Measurements from ENCODE around the gene GTPBP2.
A peak's percentile ranks its signal among the peaks of the same experiment; 100 is the strongest.

GTPBP2 gene, protein sequence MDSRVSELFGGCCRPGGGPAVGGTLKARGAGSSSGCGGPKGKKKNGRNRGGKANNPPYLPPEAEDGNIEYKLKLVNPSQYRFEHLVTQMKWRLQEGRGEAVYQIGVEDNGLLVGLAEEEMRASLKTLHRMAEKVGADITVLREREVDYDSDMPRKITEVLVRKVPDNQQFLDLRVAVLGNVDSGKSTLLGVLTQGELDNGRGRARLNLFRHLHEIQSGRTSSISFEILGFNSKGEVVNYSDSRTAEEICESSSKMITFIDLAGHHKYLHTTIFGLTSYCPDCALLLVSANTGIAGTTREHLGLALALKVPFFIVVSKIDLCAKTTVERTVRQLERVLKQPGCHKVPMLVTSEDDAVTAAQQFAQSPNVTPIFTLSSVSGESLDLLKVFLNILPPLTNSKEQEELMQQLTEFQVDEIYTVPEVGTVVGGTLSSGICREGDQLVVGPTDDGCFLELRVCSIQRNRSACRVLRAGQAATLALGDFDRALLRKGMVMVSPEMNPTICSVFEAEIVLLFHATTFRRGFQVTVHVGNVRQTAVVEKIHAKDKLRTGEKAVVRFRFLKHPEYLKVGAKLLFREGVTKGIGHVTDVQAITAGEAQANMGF

DNA sequence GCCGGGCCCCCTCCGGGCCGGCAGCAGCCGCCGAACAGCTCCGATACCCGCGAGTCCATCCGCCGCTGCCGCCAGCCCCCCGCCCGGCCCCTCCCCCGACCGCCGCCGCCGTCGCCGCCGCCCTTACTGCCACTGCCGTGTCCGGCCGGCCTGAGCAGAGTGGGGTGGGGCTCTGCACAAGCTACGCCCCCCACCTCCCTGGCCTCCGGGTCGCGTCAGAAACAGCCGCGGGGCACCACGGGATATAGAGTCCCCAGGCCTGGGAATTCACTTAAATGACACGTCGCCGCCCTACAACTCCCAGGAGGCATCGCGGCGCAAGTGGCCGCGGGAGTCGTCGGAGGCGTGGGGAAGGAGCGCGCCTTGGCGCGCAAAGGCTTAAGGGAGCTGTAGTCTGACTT is at the start of gene GTPBP2:
TSS of gene GTPBP2 (minus strand) at position 161 of the 401 bp plus-strand sequence. CDS start at position 59, 102 bp downstream.
- Histone ChIP-seq H2AFZ (ENCODE audit: low read depth, low read length) (peak within 1 kb of the TSS; percentile 92), H3K9me3 (ENCODE audit: low read length) (no peaks in the 10 kb centered on the region), H3K4me3 (ENCODE audit: low read length) (peak within 1 kb of the TSS; percentile 76), H3K36me3 (ENCODE audit: insufficient read depth, low read length) (peaks cover 20% of the 10 kb centered on the region), H3K4me1 (ENCODE audit: insufficient read depth, low read length) (peaks cover 9% of the 10 kb centered on the region), H3K27me3 (ENCODE audit: insufficient read depth, low read length) (no peaks in the 10 kb centered on the region)

- Histone ChIP-seq H3K9me3 (ENCODE audit: low read length) (no peaks in the 10 kb centered on the region), H3K36me3 (ENCODE audit: insufficient read depth, low read length) (peaks cover 76% of the 10 kb centered on the region), H2AFZ (ENCODE audit: low read depth, low read length) (no peak overlapping the region), H3K4me1 (ENCODE audit: insufficient read depth, low read length) (no peaks in the 10 kb centered on the region), H3K27me3 (ENCODE audit: insufficient read depth, low read length) (no peaks in the 10 kb centered on the region), H3K4me3 (ENCODE audit: low read length) (no peak overlapping the region)
Observed at GRCh38 chr6:43678341-43678740, 49.3 kb upstream of the GTPBP2 start.

DNA sequence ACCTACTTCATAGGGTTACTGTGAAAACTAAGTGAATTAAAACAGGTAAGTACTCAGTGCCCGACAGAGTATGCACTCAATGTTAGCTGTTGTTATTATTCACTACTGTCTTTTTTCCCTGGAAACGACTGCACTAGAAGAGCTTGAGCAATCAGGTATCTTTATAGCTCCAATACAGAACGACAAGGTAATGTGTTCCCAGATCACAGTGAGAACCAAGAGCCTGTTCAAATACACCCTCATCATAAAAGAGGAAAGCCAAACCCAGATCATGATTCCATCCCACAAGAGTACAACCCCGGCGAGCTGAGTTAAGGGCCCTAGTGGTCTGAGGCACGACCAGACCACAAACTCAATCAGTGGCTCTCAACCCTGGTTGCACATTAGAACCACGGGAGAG is 48.7 kb upstream of the GTPBP2 start:
- Histone ChIP-seq H3K36me3 (ENCODE audit: insufficient read depth, low read length) (peaks cover 77% of the 10 kb centered on the region), H3K4me3 (ENCODE audit: low read length) (no peak overlapping the region), H3K4me1 (ENCODE audit: insufficient read depth, low read length) (no peaks in the 10 kb centered on the region), H3K27me3 (ENCODE audit: insufficient read depth, low read length) (no peaks in the 10 kb centered on the region), H2AFZ (ENCODE audit: low read depth, low read length) (no peak overlapping the region), H3K9me3 (ENCODE audit: low read length) (no peaks in the 10 kb centered on the region)

DNA sequence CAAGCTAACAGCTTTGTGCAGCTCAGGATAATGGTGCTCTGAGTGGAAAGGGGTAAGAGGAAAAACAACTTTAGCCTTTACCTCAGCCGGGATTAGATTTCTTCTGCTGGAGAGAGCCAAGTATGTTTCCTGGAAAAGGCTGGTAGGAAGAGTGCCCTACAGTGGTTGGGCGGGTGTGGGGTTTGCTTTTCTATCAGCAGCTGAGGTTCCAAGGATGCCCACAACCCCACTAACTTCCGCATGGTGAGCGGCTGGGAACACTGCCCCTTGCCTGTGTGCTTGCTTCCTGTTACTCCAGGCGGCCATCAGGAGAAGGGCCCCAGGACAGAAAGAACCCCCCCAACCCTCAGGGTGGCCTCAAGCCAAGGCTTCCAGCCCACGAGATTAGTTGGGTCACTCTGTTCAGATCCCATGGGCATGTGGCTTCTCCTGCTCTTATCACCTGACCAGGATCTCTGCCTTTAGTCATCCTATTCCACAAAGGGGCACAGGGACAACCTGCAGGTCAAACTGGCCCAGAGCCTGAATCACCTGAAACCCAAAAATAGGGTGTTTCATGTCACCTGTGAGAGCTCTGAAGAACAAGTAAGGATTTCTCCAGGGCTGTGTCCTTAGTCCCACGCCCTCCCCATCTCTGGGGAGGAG is 48.0 kb upstream of the GTPBP2 start:
- H3K36me3 ChIP-seq (ENCODE audit: insufficient read depth, low read length), result peaks cover 78% of the 10 kb centered on the region
- no peaks in the 10 kb centered on the region for H3K9me3 ChIP-seq (ENCODE audit: low read length)
- no peaks in the 10 kb centered on the region for H3K27me3 ChIP-seq (ENCODE audit: insufficient read depth, low read length)
- no peak overlapping the region for H3K4me3 ChIP-seq (ENCODE audit: low read length)
- no peak overlapping the region for H2AFZ ChIP-seq (ENCODE audit: low read depth, low read length)
- no peaks in the 10 kb centered on the region for H3K4me1 ChIP-seq (ENCODE audit: insufficient read depth, low read length)

GRCh38 chr6:43674921-43675320 is 45.9 kb upstream of the GTPBP2 start:
- H3K27me3 ChIP-seq (ENCODE audit: insufficient read depth, low read length), result no peaks in the 10 kb centered on the region
- H3K36me3 ChIP-seq (ENCODE audit: insufficient read depth, low read length), result peaks cover 82% of the 10 kb centered on the region
- no peak overlapping the region for H2AFZ ChIP-seq (ENCODE audit: low read depth, low read length)
- no peaks in the 10 kb centered on the region for H3K9me3 ChIP-seq (ENCODE audit: low read length)
- no peak overlapping the region for H3K4me3 ChIP-seq (ENCODE audit: low read length)
- no peaks in the 10 kb centered on the region for H3K4me1 ChIP-seq (ENCODE audit: insufficient read depth, low read length)

DNA sequence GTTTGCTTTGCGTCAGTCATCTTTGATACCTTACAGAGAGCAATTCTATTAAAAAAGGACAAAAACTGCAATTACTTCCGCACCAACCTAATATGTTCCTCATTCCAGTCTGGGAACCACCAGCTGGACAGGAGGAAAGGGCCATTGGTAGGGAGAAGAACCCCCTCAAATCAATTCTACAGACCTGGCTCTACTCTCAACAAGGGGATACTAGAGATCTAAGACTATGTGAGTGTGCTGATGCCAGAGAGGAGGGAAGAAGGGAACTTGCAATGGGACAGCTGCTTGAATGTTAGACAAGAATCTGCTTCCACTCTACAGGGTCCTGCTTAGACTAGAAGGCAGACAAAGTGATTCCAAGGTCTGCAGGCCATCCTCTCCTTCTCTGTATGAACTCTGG is 45.2 kb upstream of the GTPBP2 start:
- H2AFZ ChIP-seq (ENCODE audit: low read depth, low read length), result no peak overlapping the region
- H3K4me3 ChIP-seq (ENCODE audit: low read length), result no peak overlapping the region
- peaks cover 79% of the 10 kb centered on the region for H3K36me3 ChIP-seq (ENCODE audit: insufficient read depth, low read length)
- H3K27me3 ChIP-seq (ENCODE audit: insufficient read depth, low read length), result no peaks in the 10 kb centered on the region
- H3K4me1 ChIP-seq (ENCODE audit: insufficient read depth, low read length), result no peaks in the 10 kb centered on the region
- H3K9me3 ChIP-seq (ENCODE audit: low read length), result no peaks in the 10 kb centered on the region

DNA sequence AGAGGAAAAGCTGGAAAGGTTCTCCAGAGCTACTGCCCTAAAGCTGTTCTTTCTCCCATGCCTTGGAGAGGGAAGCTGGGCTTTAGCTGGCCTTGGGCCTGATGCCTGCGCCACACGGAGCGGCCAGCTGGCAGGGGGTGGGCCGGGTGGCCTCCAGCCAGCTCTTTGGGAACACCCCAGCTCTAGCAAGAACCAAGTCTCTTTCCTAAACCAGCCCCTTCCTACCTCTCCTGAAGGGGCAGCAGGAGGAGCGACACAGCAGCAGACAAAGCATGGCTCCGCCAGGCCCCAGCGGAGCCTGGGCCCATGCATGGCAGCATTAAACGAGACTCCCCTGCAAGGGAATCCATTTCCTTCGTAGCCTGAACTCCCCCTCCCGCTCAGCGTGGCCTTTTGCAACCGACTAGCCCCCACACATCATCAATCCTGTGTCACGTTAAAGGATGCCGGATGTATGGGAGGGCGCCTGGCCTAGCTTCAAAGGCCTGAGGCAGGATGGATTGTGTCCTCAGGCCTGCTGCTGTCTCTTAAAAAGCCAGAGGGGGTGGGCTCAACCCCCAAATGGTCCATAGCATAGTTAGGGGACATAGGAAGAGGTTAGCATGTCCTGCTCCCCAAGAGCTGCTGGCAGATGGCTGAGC is 44.5 kb upstream of the GTPBP2 start:
- Histone ChIP-seq H3K27me3 (ENCODE audit: insufficient read depth, low read length) (no peaks in the 10 kb centered on the region), H3K9me3 (ENCODE audit: low read length) (no peaks in the 10 kb centered on the region), H2AFZ (ENCODE audit: low read depth, low read length) (no peak overlapping the region), H3K4me3 (ENCODE audit: low read length) (no peak overlapping the region), H3K36me3 (ENCODE audit: insufficient read depth, low read length) (peaks cover 73% of the 10 kb centered on the region), H3K4me1 (ENCODE audit: insufficient read depth, low read length) (no peaks in the 10 kb centered on the region)

DNA sequence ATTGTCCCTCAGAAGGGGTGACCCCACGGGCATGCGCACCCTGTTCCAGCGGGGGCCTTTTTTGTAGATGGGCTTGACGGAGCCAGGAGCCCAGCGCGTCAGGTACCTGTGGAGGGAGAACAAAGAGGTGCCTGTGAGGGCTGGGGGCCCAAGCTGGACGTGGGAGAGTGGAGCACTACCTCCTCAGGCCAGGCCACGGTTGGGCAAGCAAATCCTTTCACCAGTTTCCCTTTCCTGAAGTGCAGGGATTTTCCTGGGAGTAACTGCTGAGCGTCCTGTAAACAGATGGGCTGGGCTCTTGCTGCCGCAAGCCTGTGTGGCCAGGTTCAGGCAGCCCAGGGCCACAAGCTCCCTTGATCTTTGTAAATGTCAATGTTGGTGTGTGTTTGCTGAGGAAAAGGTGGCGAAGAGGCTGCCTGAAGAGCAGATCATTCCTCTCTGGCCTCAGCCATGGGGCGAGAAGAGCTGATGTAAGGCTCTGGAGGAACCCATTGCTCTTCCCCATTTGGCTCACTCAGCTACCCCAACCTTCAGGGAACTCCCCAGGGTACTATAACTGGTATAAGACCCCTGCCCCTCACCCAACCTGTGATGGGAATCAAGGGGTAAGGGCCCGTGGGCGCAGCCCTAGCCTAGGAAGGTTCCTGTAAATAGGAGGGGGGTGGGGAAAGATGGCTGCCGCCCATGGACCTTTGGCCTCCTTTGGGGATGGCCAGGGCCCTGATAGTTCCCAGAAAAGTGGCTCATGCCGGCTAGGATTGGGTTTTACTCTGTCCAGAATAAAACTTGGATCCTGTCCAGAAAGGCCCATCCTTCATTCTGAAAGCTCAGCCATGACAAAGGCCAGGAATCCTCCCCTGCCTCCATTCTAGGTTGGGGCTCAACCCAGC is 43.0 kb upstream of the GTPBP2 start:
- peaks cover 8% of the 10 kb centered on the region for H3K4me1 ChIP-seq (ENCODE audit: insufficient read depth, low read length)

DNA sequence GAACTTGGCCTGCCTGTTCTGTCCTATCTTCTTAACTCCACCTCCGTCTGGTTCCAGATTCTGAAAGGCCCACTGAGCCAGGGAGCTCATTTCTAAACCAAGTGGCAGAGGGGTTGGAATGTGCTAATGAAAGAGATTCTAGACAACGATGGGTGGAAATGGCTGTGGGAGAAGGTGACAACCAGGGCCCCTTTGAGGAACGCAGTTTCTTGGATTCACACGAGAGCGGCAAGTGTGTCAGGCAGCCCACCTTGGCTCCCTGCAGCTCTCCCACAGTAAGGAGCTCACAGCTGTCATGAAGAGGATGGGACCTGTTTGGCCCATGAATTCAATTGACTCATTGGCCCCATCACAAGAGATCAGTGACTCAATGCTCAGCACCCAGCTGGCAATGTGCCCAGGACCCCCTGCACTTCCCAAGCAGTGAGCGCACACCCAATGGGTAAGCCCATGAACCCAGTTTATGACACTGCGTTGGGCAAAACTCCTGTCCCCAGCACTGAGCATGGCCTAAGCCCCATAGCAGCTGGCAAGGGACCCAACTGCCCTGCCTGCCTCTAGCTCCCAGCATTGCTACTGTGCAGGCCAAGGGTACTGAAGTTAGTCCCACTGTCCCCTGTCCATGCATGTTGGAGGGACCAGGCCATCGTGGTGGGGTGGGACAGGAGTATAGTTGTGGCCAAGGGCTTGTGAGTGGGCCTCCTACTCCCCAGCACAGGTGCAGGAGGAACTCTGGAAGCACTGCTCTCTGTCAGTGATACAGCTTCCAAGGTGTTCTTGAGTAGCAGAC is 42.1 kb upstream of the GTPBP2 start:
- no peak overlapping the region for H3K4me3 ChIP-seq (ENCODE audit: low read length)
- no peaks in the 10 kb centered on the region for H3K9me3 ChIP-seq (ENCODE audit: low read length)
- H3K36me3 ChIP-seq (ENCODE audit: insufficient read depth, low read length), result peaks cover 50% of the 10 kb centered on the region
- H2AFZ ChIP-seq (ENCODE audit: low read depth, low read length), result no peak overlapping the region
- no peaks in the 10 kb centered on the region for H3K27me3 ChIP-seq (ENCODE audit: insufficient read depth, low read length)
- H3K4me1 ChIP-seq (ENCODE audit: insufficient read depth, low read length), result peaks cover 9% of the 10 kb centered on the region

More for the DNA sequence above, 43.0 kb upstream of the GTPBP2 start:
- H3K36me3 ChIP-seq (ENCODE audit: insufficient read depth, low read length), result peaks cover 57% of the 10 kb centered on the region
- H3K4me3 ChIP-seq (ENCODE audit: low read length), result no peak overlapping the region
- no peaks in the 10 kb centered on the region for H3K9me3 ChIP-seq (ENCODE audit: low read length)
- H3K27me3 ChIP-seq (ENCODE audit: insufficient read depth, low read length), result no peaks in the 10 kb centered on the region
- no peak overlapping the region for H2AFZ ChIP-seq (ENCODE audit: low read depth, low read length)

DNA sequence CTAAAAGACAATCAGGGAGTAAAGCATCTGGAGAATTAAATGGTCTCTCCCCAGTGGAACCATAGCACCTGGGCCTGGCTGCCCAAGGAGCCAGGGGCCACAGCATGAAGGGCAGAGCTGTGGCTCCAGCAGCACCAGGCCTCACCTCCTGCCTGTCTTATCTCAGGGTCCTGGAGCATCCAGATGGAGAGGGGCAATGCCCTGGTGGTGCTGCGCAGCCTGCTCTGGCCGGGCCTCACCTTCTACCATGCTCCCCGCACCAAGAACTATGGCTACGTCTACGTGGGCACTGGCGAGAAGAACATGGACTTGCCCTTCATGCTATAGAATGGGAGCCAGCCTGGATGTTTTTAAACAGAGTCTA is 41.5 kb upstream of the GTPBP2 start:
- peaks cover 9% of the 10 kb centered on the region for H3K4me1 ChIP-seq (ENCODE audit: insufficient read depth, low read length)
- H3K4me3 ChIP-seq (ENCODE audit: low read length), result no peak overlapping the region
- H2AFZ ChIP-seq (ENCODE audit: low read depth, low read length), result no peak overlapping the region
- H3K27me3 ChIP-seq (ENCODE audit: insufficient read depth, low read length), result no peaks in the 10 kb centered on the region
- no peaks in the 10 kb centered on the region for H3K9me3 ChIP-seq (ENCODE audit: low read length)
- H3K36me3 ChIP-seq (ENCODE audit: insufficient read depth, low read length), result peaks cover 46% of the 10 kb centered on the region

DNA sequence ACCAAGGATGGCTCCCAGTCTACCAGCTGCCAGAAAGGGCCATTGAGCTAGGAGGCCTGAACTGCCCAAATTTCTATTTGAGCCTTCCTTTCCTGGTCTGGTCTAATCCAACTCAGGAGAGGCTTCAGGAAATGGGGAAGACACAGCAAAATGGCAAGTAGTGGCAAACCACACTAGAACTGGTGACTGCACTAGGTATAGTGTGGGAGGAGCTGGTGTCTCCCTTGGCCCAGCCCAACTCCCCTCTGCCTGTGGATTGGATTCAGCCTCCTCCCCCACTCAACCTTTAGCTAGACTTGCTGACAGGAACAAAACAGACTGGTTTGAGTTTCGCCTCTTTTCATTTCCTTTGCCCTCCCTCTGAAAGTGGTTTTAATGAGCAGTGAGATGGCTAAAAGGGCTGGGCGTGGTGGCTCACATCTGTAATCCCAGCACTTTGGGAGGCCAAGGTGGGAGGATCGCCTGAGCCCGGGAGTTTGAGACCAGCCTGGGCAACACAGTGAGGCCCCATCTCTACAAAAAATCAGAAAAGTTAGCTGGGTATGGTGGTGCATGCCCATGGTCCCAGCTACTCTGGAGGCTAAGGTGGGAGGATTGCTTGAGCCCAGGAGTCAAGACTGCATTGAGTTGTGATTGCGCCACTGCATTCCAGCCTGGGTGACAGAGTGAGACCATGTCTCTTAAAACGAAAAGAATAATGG is 41.0 kb upstream of the GTPBP2 start:
- Histone ChIP-seq H3K4me1 (ENCODE audit: insufficient read depth, low read length) (peaks cover 9% of the 10 kb centered on the region), H3K27me3 (ENCODE audit: insufficient read depth, low read length) (no peaks in the 10 kb centered on the region), H3K4me3 (ENCODE audit: low read length) (no peak overlapping the region), H3K36me3 (ENCODE audit: insufficient read depth, low read length) (peaks cover 42% of the 10 kb centered on the region), H3K9me3 (ENCODE audit: low read length) (no peaks in the 10 kb centered on the region), H2AFZ (ENCODE audit: low read depth, low read length) (no peak overlapping the region)
